K562 (cell line): ENCODE data around the gene ZNF655. TPM values are rescaled to one million over a fixed set of nuclear protein-coding genes. Genes with fewer than 3 reads are reported as not detected.
A peak's percentile ranks its signal among the peaks of the same experiment; 100 is the strongest.

Source experiments
- HNRNPLL ChIP-seq: fragments of 200-400 bp; formaldehyde crosslinking; IDR thresholded peaks from 2 replicates; pipeline ENCODE4 v1.6.1; 2017; ENCODE audit warnings: low read length, low read depth, mild to moderate bottlenecking; ENCODE audit not compliant: poor library complexity, severe bottlenecking
- KDM1A ChIP-seq, 2 experiments: fragments of 450-650 bp; IDR thresholded peaks; 2 replicates each; pipeline ENCODE4 v1.6.1; 2016; ENCODE audit warnings: mild to moderate bottlenecking in 2 of 2
- MEF2A ChIP-seq: IDR thresholded peaks from 2 replicates; pipeline ENCODE4 v1.6.1; 2011; ENCODE audit warnings: low read depth, mild to moderate bottlenecking, low read length, moderate library complexity; ENCODE audit not compliant: control insufficient read depth
- NR2C1 ChIP-seq, 2 experiments: fragments of 450-650 bp; IDR thresholded peaks; 2 replicates each; pipeline ENCODE4 v1.6.1; 2017; ENCODE audit warnings: mild to moderate bottlenecking in 2 of 2, antibody characterized with exemption in 1 of 2, inconsistent platforms in 1 of 2, missing compliant biosample characterization in 1 of 2, missing genetic modification characterization in 1 of 2
- POLR2G ChIP-seq: fragments of 200-400 bp; formaldehyde crosslinking; IDR thresholded peaks from 2 replicates; pipeline ENCODE4 v1.6.1; 2017; ENCODE audit warnings: low read depth, mild to moderate bottlenecking, antibody characterized with exemption, low read length, moderate library complexity
- TRIM24 ChIP-seq, 2 experiments: fragments of 450-650 bp; IDR thresholded peaks; 2 replicates each; pipeline ENCODE4 v1.6.1; 2016
- XRCC5 ChIP-seq: fragments of 200-400 bp; formaldehyde crosslinking; IDR thresholded peaks from 2 replicates; pipeline ENCODE4 v1.6.1; 2017; ENCODE audit warnings: low read depth, mild to moderate bottlenecking, low read length
- ZBTB17 ChIP-seq: fragments of 450-650 bp; formaldehyde crosslinking; IDR thresholded peaks from 2 replicates; pipeline ENCODE4 v1.4.0; 2020; ENCODE audit warnings: mild to moderate bottlenecking
- ZNF146 ChIP-seq: IDR thresholded peaks from one replicate; pipeline ENCODE4 v1.6.1; 2018; ENCODE audit warnings: missing compliant biosample characterization; ENCODE audit not compliant: unreplicated experiment
- polyA plus RNA-seq, 8 experiments: library from polyadenylated mRNA; depleted of rRNA in 4 of 8; stranded (reverse) in 5 of 8; unstranded in 3 of 8; fragments of >200 nt; fragmentation: Nextera tagmentation in 2 of 8; fragmentation: Illumina TruSeq in 1 of 8; extraction: Ambion mirVana in 2 of 8; extraction: Trizol in 1 of 8; gene quantifications; 2 replicates each; pipeline versions ENCODE4 v1.2.1 to v1.2.3, GENCODE V29; 2011 to 2014; ENCODE audit warnings: inconsistent platforms in 1 of 8, missing spikeins in 1 of 8
- total RNA-seq, 7 experiments: library from RNA; depleted of rRNA in 6 of 7; stranded (reverse); fragments of >200 nt in 6 of 7; fragmentation: Illumina TruSeq in 2 of 7; extraction: Trizol in 2 of 7; gene quantifications; 2 replicates each; pipeline versions ENCODE4 v1.2.1 to v1.2.3, GENCODE V29; 2011 to 2021; ENCODE audit warnings: low replicate concordance in 1 of 7
- TF ChIP-seq, protein P1 (sequence below): fragments of 250-450 bp; sonication (Bioruptor Pico); IDR thresholded peaks from 2 replicates; pipeline ENCODE4 v1.4.0; 2020
- TF ChIP-seq, protein P2 (sequence below), 2 experiments: fragments of 450-650 bp; IDR thresholded peaks; 2 replicates each; pipeline ENCODE4 v1.6.1; 2018; ENCODE audit warnings: mild to moderate bottlenecking in 2 of 2, low read depth in 1 of 2; ENCODE audit not compliant: partially characterized antibody in 2 of 2
- TF ChIP-seq, protein P3 (sequence below), 3 experiments: fragments of 200-800 bp in 1 of 3; fragments of 250-450 bp in 1 of 3; fragments of 450-650 bp in 1 of 3; sonication (Bioruptor Pico) in 1 of 3; sonication (Bioruptor generic) in 1 of 3; formaldehyde crosslinking in 1 of 3; IDR thresholded peaks; 2 replicates each; pipeline versions ENCODE4 v1.6.1 to v1.8.0; 2016 to 2022; ENCODE audit warnings: mild to moderate bottlenecking in 2 of 3, missing genetic modification characterization in 2 of 3, missing compliant biosample characterization in 1 of 3, moderate library complexity in 1 of 3

ZNF655 gene
- total and polyA plus RNA-seq, 9 of the 15 experiments (the other 6 are each of a cell fraction or from before 2014, with no cell fraction given), result 25.7 to 130 (median 95.2) TPM

DNA sequence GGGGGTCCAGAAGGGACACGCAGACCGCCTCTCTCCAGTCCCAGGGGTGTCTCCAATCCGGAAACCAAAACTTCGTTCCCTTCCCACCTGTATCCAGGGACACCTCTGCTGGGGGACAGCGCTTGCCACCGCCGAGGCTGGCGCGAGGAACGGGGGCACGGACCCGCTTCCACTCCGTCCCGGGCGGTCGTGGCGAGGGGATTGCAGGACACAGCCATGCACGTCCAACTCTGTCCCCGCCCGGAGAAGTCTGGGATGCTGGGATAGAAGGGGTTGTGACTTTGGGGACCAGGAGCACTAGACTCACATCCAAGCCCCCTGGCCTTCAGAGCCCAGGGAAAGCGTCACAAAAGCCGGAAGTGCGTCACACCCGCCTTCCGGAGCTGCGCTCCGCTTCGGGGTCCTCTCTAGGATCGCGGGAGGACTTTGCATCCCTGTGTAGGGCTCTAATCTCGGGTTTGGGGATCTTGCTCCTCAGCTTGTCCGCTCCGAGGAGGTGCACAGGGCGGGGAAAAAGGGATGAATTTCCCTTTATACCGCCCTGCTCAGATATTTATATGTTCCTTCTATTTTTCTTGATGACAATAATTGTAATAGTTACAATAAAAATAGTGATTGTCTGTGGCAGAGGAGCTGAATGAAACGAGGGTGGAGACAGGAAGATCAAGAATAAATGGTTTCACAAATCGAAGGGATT, 6.5 kb upstream of the ZNF655 start, which contains the start of gene FAM200A (continued):
- TF ChIP-seq ZNF146 (no peak), TRIM24 (IDR thresholded peaks at IDR 0.05) (0 out of 4 replicates have a peak, but pooled peaks of 1 of the 2 experiments have one; percentile 20), POLR2G (peak; percentile 79), XRCC5 (peak; percentile 86; the same call in 1 of the 2 replicates), ZBTB17 (peak; percentile 66; the same call in 1 of the 2 replicates), KDM1A (IDR thresholded peaks at IDR 0.05) (peak in 1 of 2 experiments; percentile 19; a peak in 1 of 4 replicates), NR2C1 (IDR thresholded peaks at IDR 0.05) (peak; percentile 74; the same call in 1 of the 2 replicates), NR2C1 (tag; IDR thresholded peaks at IDR 0.05) (no peak), HNRNPLL (peak; percentile 33), MEF2A (0 out of 2 replicates have a peak, but pooled peaks have one; percentile 37)
- TF ChIP-seq, protein P1, sequence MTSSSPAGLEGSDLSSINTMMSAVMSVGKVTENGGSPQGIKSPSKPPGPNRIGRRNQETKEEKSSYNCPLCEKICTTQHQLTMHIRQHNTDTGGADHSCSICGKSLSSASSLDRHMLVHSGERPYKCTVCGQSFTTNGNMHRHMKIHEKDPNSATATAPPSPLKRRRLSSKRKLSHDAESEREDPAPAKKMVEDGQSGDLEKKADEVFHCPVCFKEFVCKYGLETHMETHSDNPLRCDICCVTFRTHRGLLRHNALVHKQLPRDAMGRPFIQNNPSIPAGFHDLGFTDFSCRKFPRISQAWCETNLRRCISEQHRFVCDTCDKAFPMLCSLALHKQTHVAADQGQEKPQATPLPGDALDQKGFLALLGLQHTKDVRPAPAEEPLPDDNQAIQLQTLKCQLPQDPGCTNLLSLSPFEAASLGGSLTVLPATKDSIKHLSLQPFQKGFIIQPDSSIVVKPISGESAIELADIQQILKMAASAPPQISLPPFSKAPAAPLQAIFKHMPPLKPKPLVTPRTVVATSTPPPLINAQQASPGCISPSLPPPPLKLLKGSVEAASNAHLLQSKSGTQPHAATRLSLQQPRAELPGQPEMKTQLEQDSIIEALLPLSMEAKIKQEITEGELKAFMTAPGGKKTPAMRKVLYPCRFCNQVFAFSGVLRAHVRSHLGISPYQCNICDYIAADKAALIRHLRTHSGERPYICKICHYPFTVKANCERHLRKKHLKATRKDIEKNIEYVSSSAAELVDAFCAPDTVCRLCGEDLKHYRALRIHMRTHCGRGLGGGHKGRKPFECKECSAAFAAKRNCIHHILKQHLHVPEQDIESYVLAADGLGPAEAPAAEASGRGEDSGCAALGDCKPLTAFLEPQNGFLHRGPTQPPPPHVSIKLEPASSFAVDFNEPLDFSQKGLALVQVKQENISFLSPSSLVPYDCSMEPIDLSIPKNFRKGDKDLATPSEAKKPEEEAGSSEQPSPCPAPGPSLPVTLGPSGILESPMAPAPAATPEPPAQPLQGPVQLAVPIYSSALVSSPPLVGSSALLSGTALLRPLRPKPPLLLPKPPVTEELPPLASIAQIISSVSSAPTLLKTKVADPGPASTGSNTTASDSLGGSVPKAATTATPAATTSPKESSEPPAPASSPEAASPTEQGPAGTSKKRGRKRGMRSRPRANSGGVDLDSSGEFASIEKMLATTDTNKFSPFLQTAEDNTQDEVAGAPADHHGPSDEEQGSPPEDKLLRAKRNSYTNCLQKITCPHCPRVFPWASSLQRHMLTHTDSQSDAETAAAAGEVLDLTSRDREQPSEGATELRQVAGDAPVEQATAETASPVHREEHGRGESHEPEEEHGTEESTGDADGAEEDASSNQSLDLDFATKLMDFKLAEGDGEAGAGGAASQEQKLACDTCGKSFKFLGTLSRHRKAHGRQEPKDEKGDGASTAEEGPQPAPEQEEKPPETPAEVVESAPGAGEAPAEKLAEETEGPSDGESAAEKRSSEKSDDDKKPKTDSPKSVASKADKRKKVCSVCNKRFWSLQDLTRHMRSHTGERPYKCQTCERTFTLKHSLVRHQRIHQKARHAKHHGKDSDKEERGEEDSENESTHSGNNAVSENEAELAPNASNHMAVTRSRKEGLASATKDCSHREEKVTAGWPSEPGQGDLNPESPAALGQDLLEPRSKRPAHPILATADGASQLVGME, result peak; percentile 70; the same call in 1 of the 2 replicates
- TF ChIP-seq, protein P2, sequence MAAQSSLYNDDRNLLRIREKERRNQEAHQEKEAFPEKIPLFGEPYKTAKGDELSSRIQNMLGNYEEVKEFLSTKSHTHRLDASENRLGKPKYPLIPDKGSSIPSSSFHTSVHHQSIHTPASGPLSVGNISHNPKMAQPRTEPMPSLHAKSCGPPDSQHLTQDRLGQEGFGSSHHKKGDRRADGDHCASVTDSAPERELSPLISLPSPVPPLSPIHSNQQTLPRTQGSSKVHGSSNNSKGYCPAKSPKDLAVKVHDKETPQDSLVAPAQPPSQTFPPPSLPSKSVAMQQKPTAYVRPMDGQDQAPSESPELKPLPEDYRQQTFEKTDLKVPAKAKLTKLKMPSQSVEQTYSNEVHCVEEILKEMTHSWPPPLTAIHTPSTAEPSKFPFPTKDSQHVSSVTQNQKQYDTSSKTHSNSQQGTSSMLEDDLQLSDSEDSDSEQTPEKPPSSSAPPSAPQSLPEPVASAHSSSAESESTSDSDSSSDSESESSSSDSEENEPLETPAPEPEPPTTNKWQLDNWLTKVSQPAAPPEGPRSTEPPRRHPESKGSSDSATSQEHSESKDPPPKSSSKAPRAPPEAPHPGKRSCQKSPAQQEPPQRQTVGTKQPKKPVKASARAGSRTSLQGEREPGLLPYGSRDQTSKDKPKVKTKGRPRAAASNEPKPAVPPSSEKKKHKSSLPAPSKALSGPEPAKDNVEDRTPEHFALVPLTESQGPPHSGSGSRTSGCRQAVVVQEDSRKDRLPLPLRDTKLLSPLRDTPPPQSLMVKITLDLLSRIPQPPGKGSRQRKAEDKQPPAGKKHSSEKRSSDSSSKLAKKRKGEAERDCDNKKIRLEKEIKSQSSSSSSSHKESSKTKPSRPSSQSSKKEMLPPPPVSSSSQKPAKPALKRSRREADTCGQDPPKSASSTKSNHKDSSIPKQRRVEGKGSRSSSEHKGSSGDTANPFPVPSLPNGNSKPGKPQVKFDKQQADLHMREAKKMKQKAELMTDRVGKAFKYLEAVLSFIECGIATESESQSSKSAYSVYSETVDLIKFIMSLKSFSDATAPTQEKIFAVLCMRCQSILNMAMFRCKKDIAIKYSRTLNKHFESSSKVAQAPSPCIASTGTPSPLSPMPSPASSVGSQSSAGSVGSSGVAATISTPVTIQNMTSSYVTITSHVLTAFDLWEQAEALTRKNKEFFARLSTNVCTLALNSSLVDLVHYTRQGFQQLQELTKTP (IDR thresholded peaks at IDR 0.05; ENCODE audit: low read depth in 1 of 2, partially characterized antibody in 2 of 2), result peak in 1 of 2 experiments; percentile 49
- TF ChIP-seq, protein P3, sequence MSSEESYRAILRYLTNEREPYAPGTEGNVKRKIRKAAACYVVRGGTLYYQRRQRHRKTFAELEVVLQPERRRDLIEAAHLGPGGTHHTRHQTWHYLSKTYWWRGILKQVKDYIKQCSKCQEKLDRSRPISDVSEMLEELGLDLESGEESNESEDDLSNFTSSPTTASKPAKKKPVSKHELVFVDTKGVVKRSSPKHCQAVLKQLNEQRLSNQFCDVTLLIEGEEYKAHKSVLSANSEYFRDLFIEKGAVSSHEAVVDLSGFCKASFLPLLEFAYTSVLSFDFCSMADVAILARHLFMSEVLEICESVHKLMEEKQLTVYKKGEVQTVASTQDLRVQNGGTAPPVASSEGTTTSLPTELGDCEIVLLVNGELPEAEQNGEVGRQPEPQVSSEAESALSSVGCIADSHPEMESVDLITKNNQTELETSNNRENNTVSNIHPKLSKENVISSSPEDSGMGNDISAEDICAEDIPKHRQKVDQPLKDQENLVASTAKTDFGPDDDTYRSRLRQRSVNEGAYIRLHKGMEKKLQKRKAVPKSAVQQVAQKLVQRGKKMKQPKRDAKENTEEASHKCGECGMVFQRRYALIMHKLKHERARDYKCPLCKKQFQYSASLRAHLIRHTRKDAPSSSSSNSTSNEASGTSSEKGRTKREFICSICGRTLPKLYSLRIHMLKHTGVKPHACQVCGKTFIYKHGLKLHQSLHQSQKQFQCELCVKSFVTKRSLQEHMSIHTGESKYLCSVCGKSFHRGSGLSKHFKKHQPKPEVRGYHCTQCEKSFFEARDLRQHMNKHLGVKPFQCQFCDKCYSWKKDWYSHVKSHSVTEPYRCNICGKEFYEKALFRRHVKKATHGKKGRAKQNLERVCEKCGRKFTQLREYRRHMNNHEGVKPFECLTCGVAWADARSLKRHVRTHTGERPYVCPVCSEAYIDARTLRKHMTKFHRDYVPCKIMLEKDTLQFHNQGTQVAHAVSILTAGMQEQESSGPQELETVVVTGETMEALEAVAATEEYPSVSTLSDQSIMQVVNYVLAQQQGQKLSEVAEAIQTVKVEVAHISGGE (CRISPR knock-in tag; IDR thresholded peaks at IDR 0.05), result peak in 2 of 3 experiments; percentile 46 to 69; a peak in 2 of 6 replicates
